Measurements from ENCODE around the gene PMPCA.
"Not testable (repeated sequence)": the region's sequence is repeated elsewhere in the genome, so short reads cannot be mapped to it uniquely, and the experiment has no call there.

PMPCA gene

GRCh38 chr9:136416427-136416826 is 6.0 kb downstream of the PMPCA start:
- no peak for DNase-seq

- DNase-seq: no peak
These were observed 6.5 kb downstream of the PMPCA start for GRCh38 chr9:136416914-136417313.

GRCh38 chr9:136418182-136419091 is 8.0 kb downstream of the PMPCA start:
- DNase-seq: no peak

- no peak for DNase-seq
These were observed 8.6 kb downstream of the PMPCA start for GRCh38 chr9:136419092-136419420.

- no peak for DNase-seq
These were observed 11.3 kb downstream of the PMPCA start for GRCh38 chr9:136421791-136422190.

- DNase-seq: no peak
These were observed 12.4 kb downstream of the PMPCA start for GRCh38 chr9:136422876-136423275.

GRCh38 chr9:136423432-136424146 is 13.1 kb downstream of the PMPCA start:
- no peak for DNase-seq

- DNase-seq: no peak
These were observed 14.4 kb downstream of the PMPCA start for GRCh38 chr9:136424750-136425362.

GRCh38 chr9:136425367-136425766 is 14.9 kb downstream of the PMPCA start:
- DNase-seq: not testable (repeated sequence)

- no peak for DNase-seq
These were observed 16.3 kb downstream of the PMPCA start for GRCh38 chr9:136426787-136427186.

- no peak for DNase-seq
These were observed 18.7 kb downstream of the PMPCA start for GRCh38 chr9:136429075-136429628.

GRCh38 chr9:136429683-136430491 is 19.4 kb downstream of the PMPCA start:
- DNase-seq: no peak

GRCh38 chr9:136430588-136431234 is 20.3 kb downstream of the PMPCA start:
- DNase-seq: no peak

- no peak for DNase-seq
These were observed 21.4 kb downstream of the PMPCA start for GRCh38 chr9:136431782-136432350.

GRCh38 chr9:136432591-136432990 is 22.1 kb downstream of the PMPCA start:
- DNase-seq: no peak

GRCh38 chr9:136433043-136433715 is 22.7 kb downstream of the PMPCA start:
- DNase-seq: no peak

GRCh38 chr9:136433849-136434579 is 23.6 kb downstream of the PMPCA start:
- DNase-seq: no peak

- DNase-seq: no peak
These were observed 24.2 kb downstream of the PMPCA start for GRCh38 chr9:136434580-136435169.

- DNase-seq: no peak
These were observed 25.7 kb downstream of the PMPCA start for GRCh38 chr9:136436055-136436634.

- no peak for DNase-seq
These were observed 27.0 kb downstream of the PMPCA start for GRCh38 chr9:136437430-136437829.

Measured in activated CD4-positive, alpha-beta T cell treated with anti-CD3 and anti-CD28 coated beads for 4 hours (primary cell).